K562 (cell line): Measurements from ENCODE around the gene MYMX. TPM values are rescaled to one million over a fixed set of nuclear protein-coding genes. Genes with fewer than 3 reads are reported as not detected.

Experiments used
- EP300 ChIP-seq: IDR thresholded peaks from 2 replicates; pipeline ENCODE4 v1.6.1; 2012; ENCODE audit warnings: low read length, improper control_type of control experiment
- ERF ChIP-seq: fragments of 450-650 bp; formaldehyde crosslinking; IDR thresholded peaks from 2 replicates; pipeline ENCODE4 v1.4.0; 2020; ENCODE audit warnings: mild to moderate bottlenecking, mixed read lengths
- FOSL1 ChIP-seq: fragments of 200-800 bp; sonication (Bioruptor generic); conservative IDR thresholded peaks from 2 replicates; pipeline ENCODE4 v1.6.1; 2016; ENCODE audit warnings: missing genetic modification characterization, missing compliant biosample characterization
- NFIX ChIP-seq: fragments of 250-450 bp; sonication (Bioruptor Pico); IDR thresholded peaks from 2 replicates; pipeline ENCODE4 v1.4.0; 2020; ENCODE audit warnings: low read depth, mild to moderate bottlenecking, moderate library complexity
- POLR2G ChIP-seq: fragments of 200-400 bp; formaldehyde crosslinking; IDR thresholded peaks from 2 replicates; pipeline ENCODE4 v1.6.1; 2017; ENCODE audit warnings: low read depth, mild to moderate bottlenecking, antibody characterized with exemption, low read length, moderate library complexity
- POLR2H ChIP-seq: IDR thresholded peaks from 2 replicates; pipeline ENCODE4 v1.6.1; 2016; ENCODE audit warnings: missing genetic modification characterization, low read depth, mild to moderate bottlenecking, control low read depth, missing compliant biosample characterization, moderate library complexity
- TGIF2 ChIP-seq: sonication (generic); formaldehyde crosslinking; IDR thresholded peaks from 2 replicates; pipeline ENCODE4 v1.8.1; 2022; ENCODE audit warnings: mild to moderate bottlenecking, missing genetic modification reagents, moderate library complexity
- ZBED1 ChIP-seq: IDR thresholded peaks from 2 replicates; pipeline ENCODE4 v1.6.1; 2014
- ZNF121 ChIP-seq: sonication (generic); formaldehyde crosslinking; conservative IDR thresholded peaks from 2 replicates; pipeline ENCODE4 v1.8.0; 2022; ENCODE audit warnings: missing genetic modification reagents
- polyA plus RNA-seq, 8 experiments: library from polyadenylated mRNA; depleted of rRNA in 4 of 8; stranded (reverse) in 5 of 8; unstranded in 3 of 8; fragments of >200 nt; fragmentation: Nextera tagmentation in 2 of 8; fragmentation: Illumina TruSeq in 1 of 8; extraction: Ambion mirVana in 2 of 8; extraction: Trizol in 1 of 8; gene quantifications; 2 replicates each; pipeline versions ENCODE4 v1.2.1 to v1.2.3, GENCODE V29; 2011 to 2014; ENCODE audit warnings: inconsistent platforms in 1 of 8, missing spikeins in 1 of 8
- total RNA-seq, 7 experiments: library from RNA; depleted of rRNA in 6 of 7; stranded (reverse); fragments of >200 nt in 6 of 7; fragmentation: Illumina TruSeq in 2 of 7; extraction: Trizol in 2 of 7; gene quantifications; 2 replicates each; pipeline versions ENCODE4 v1.2.1 to v1.2.3, GENCODE V29; 2011 to 2021; ENCODE audit warnings: low replicate concordance in 1 of 7
- TF ChIP-seq, protein P1 (sequence below), 2 experiments: fragments of 450-650 bp in 1 of 2; IDR thresholded peaks; 2 replicates each; pipeline ENCODE4 v1.6.1; 2011 to 2017; ENCODE audit warnings: low read depth in 2 of 2, antibody characterized with exemption in 1 of 2, borderline replicate concordance in 1 of 2, low read length in 1 of 2, mild to moderate bottlenecking in 1 of 2, mixed read lengths in 1 of 2; ENCODE audit not compliant: control insufficient read depth in 1 of 2
- TF ChIP-seq, protein P2 (sequence below): sonication (generic); formaldehyde crosslinking; IDR thresholded peaks from 2 replicates; pipeline ENCODE4 v1.8.1; 2023; ENCODE audit warnings: mild to moderate bottlenecking, missing genetic modification reagents
- TF ChIP-seq, protein P3 (sequence below), 2 experiments: fragments of 150-350 bp in 1 of 2; IDR thresholded peaks; 2 replicates each; pipeline ENCODE4 v1.6.1; 2012 to 2016; ENCODE audit warnings: low read depth in 2 of 2, low read length in 2 of 2, mild to moderate bottlenecking in 1 of 2, moderate library complexity in 1 of 2
- TF ChIP-seq, protein P4 (sequence below): sonication (generic); formaldehyde crosslinking; IDR thresholded peaks from 2 replicates; pipeline ENCODE4 v1.8.1; 2022; ENCODE audit warnings: missing genetic modification reagents
- TF ChIP-seq, protein P5 (sequence below), 2 experiments: fragments of 450-650 bp in 1 of 2; sonication (generic) in 1 of 2; formaldehyde crosslinking in 1 of 2; IDR thresholded peaks in 1 of 2; conservative IDR thresholded peaks in 1 of 2; 2 replicates each; pipeline versions ENCODE4 v1.6.1 to v1.8.1; 2016 to 2023; ENCODE audit warnings: mild to moderate bottlenecking in 2 of 2, moderate library complexity in 2 of 2, inconsistent platforms in 1 of 2, missing genetic modification reagents in 1 of 2

The MYMX gene
- total and polyA plus RNA-seq, 9 of the 15 experiments (the other 6 are each of a cell fraction or from before 2014, with no cell fraction given), result 0.12 TPM; not detected in 8

DNA sequence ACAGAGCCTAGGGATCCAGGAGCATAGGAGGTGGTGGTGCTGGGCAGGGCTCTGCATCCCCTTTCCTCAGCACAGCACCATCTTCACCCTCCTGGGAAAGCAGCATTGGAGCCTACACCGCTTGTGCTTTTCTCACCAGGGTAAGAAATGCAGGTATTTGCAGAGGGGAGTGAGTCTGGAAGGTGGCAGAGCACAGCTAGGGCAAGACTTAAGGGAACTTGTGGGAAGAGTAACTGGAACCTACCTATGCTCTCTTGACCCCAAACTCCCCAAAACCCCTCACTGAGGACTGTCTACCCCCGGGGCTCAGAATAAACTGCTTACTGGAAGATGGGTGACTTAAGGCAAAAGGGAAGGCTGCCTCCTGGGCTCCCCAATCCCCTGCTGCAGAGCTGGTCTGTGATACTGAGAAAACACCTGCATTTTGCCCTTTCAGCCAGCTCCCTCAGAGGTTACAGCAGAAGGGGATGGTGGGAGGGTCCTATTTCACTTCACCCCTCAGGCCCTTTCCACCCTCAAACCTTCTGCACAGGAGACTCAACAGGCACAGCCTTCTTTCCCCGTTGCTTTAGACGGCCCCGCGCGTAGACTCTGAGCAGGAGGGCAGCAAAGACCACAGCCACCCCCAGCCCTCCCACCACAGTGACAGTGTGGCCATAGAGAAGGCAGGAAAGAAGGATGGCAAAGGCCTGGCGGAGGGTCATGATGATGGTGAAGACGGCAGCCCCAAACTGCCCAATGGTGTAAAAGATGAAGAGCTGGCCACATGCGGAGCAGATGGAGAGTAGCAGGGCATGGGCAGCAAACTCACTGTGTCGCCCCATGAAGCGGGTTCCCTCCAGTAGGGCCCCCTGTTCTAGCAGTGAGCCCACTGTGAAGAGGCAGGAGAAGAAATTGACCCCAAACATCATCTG is 37.7 kb downstream of the MYMX start (continued):
- TF ChIP-seq, protein P1, sequence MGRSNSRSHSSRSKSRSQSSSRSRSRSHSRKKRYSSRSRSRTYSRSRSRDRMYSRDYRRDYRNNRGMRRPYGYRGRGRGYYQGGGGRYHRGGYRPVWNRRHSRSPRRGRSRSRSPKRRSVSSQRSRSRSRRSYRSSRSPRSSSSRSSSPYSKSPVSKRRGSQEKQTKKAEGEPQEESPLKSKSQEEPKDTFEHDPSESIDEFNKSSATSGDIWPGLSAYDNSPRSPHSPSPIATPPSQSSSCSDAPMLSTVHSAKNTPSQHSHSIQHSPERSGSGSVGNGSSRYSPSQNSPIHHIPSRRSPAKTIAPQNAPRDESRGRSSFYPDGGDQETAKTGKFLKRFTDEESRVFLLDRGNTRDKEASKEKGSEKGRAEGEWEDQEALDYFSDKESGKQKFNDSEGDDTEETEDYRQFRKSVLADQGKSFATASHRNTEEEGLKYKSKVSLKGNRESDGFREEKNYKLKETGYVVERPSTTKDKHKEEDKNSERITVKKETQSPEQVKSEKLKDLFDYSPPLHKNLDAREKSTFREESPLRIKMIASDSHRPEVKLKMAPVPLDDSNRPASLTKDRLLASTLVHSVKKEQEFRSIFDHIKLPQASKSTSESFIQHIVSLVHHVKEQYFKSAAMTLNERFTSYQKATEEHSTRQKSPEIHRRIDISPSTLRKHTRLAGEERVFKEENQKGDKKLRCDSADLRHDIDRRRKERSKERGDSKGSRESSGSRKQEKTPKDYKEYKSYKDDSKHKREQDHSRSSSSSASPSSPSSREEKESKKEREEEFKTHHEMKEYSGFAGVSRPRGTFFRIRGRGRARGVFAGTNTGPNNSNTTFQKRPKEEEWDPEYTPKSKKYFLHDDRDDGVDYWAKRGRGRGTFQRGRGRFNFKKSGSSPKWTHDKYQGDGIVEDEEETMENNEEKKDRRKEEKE (IDR thresholded peaks at IDR 0.05; ENCODE audit: borderline replicate concordance in 1 of 2, control insufficient read depth in 1 of 2, low read depth in 2 of 2, low read length in 1 of 2), result peak in 1 of 2 experiments; percentile 79; a peak in 1 of 4 replicates
- 0 out of 2 replicates have a peak, but pooled peaks have one; percentile 5 for TF ChIP-seq EP300
- peak; percentile 87; the same call in 1 of the 2 replicates for TF ChIP-seq ZBED1
- TF ChIP-seq, protein P2, sequence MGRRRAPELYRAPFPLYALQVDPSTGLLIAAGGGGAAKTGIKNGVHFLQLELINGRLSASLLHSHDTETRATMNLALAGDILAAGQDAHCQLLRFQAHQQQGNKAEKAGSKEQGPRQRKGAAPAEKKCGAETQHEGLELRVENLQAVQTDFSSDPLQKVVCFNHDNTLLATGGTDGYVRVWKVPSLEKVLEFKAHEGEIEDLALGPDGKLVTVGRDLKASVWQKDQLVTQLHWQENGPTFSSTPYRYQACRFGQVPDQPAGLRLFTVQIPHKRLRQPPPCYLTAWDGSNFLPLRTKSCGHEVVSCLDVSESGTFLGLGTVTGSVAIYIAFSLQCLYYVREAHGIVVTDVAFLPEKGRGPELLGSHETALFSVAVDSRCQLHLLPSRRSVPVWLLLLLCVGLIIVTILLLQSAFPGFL (CRISPR knock-in tag), result no peak; the same call in 1 of the 2 replicates
- TF ChIP-seq, protein P3, sequence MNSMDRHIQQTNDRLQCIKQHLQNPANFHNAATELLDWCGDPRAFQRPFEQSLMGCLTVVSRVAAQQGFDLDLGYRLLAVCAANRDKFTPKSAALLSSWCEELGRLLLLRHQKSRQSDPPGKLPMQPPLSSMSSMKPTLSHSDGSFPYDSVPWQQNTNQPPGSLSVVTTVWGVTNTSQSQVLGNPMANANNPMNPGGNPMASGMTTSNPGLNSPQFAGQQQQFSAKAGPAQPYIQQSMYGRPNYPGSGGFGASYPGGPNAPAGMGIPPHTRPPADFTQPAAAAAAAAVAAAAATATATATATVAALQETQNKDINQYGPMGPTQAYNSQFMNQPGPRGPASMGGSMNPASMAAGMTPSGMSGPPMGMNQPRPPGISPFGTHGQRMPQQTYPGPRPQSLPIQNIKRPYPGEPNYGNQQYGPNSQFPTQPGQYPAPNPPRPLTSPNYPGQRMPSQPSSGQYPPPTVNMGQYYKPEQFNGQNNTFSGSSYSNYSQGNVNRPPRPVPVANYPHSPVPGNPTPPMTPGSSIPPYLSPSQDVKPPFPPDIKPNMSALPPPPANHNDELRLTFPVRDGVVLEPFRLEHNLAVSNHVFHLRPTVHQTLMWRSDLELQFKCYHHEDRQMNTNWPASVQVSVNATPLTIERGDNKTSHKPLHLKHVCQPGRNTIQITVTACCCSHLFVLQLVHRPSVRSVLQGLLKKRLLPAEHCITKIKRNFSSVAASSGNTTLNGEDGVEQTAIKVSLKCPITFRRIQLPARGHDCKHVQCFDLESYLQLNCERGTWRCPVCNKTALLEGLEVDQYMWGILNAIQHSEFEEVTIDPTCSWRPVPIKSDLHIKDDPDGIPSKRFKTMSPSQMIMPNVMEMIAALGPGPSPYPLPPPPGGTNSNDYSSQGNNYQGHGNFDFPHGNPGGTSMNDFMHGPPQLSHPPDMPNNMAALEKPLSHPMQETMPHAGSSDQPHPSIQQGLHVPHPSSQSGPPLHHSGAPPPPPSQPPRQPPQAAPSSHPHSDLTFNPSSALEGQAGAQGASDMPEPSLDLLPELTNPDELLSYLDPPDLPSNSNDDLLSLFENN (IDR thresholded peaks at IDR 0.05; ENCODE audit: low read depth in 2 of 2, low read length in 2 of 2), result peak in 1 of 2 experiments; percentile 52; a peak in 1 of 4 replicates
- TF ChIP-seq ZNF121 (CRISPR knock-in tag), result peak; percentile 8; the same call in 1 of the 2 replicates
- TF ChIP-seq POLR2H (tag), result 0 out of 2 replicates have a peak, but pooled peaks have one; percentile 7
- TF ChIP-seq TGIF2, result peak; percentile 52; the same call in 1 of the 2 replicates
- TF ChIP-seq POLR2G, result peak; percentile 70
- peak; percentile 50; the same call in 1 of the 2 replicates for TF ChIP-seq ERF (CRISPR knock-in tag)
- TF ChIP-seq NFIX, result no peak
- TF ChIP-seq FOSL1 (tag), result no peak
- TF ChIP-seq, protein P4, sequence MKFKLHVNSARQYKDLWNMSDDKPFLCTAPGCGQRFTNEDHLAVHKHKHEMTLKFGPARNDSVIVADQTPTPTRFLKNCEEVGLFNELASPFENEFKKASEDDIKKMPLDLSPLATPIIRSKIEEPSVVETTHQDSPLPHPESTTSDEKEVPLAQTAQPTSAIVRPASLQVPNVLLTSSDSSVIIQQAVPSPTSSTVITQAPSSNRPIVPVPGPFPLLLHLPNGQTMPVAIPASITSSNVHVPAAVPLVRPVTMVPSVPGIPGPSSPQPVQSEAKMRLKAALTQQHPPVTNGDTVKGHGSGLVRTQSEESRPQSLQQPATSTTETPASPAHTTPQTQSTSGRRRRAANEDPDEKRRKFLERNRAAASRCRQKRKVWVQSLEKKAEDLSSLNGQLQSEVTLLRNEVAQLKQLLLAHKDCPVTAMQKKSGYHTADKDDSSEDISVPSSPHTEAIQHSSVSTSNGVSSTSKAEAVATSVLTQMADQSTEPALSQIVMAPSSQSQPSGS (CRISPR knock-in tag), result peak; percentile 35; the same call in 1 of the 2 replicates
- TF ChIP-seq, protein P5, sequence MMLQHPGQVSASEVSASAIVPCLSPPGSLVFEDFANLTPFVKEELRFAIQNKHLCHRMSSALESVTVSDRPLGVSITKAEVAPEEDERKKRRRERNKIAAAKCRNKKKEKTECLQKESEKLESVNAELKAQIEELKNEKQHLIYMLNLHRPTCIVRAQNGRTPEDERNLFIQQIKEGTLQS (IDR thresholded peaks at IDR 0.05), result no peak
- TF ChIP-seq, protein P5 (CRISPR knock-in tag; conservative IDR thresholded peaks at IDR 0.05), result peak; percentile 83; the same call in 1 of the 2 replicates
